K562 (cell line): Measurements from ENCODE around the gene BIN1. TPM values are rescaled to one million over a fixed set of nuclear protein-coding genes. Genes with fewer than 3 reads are reported as not detected.

ENCODE experiments used
- ATAC-seq: fragments of 200-7000 bp; cut with Tn5 transposase; 3 replicates; pipeline ENCODE4 v1.9.1; 2020; ENCODE audit warnings: moderate library complexity
- BruUV-seq: library from RNA; stranded (reverse); fragments of 400-500 nt; replicated peaks from 2 replicates; lab custom pipeline; 2021; lab: Mats Ljungman, UMichigan
- CTCF ChIA-PET: fragments of 300-600 bp; formaldehyde crosslinking; extraction: SDS; loops from one replicate; lab custom pipeline; 2021; ENCODE audit warnings: low intra/inter-chr PET ratio; lab: Yijun Ruan, JAX
- POLR2A ChIA-PET: fragments of 300-600, 350-650 bp; sonication (Branson Sonifier 250); formaldehyde crosslinking; extraction: SDS; loops from one replicate; lab custom pipeline; 2021; ENCODE audit warnings: antibody characterized with exemption, inconsistent platforms; lab: Yijun Ruan, JAX
- DNase-seq, 4 experiments: peaks; one replicate each; pipeline versions ENCODE4 v3.0.0 to v3.0.0-alpha.2; 2011 to 2018; ENCODE audit warnings: low spot score in 3 of 4, mixed read lengths in 3 of 4; ENCODE audit errors: extremely low read depth in 1 of 4
- FAIRE-seq: peaks from 2 replicates; lab custom pipeline; 2011; peaks lifted over from hg19 to GRCh38; lab: Jason Lieb, UNC
- H2AFZ ChIP-seq: 2 replicates; pipeline ENCODE4 v1.6.0; 2011; ENCODE audit warnings: low read depth, low read length, control low read depth, inconsistent platforms
- H3K27ac ChIP-seq: fragments of 200-600 bp; 3 replicates; pipeline ENCODE4 v1.8.0; 2011; ENCODE audit warnings: low read depth, mild to moderate bottlenecking, control low read depth, inconsistent platforms, low read length, moderate library complexity, mixed read lengths; ENCODE audit errors: extremely low read depth
- H3K27me3 ChIP-seq, 2 experiments: fragments of 300-600 bp in 1 of 2; 2 replicates in 1 of 2; 3 replicates in 1 of 2; pipeline versions ENCODE4 v1.6.0 to v1.8.0; 2011; ENCODE audit warnings: inconsistent platforms in 2 of 2, low read length in 2 of 2, mild to moderate bottlenecking in 1 of 2, mixed read lengths in 1 of 2, moderate library complexity in 1 of 2; ENCODE audit not compliant: control insufficient read depth in 2 of 2, insufficient read depth in 2 of 2
- H3K36me3 ChIP-seq: fragments of 300-600 bp; 3 replicates; pipeline ENCODE4 v1.8.0; 2011; ENCODE audit warnings: mild to moderate bottlenecking, low read length, inconsistent platforms; ENCODE audit not compliant: control insufficient read depth, insufficient read depth
- H3K4me1 ChIP-seq, 2 experiments: fragments of 200-600 bp in 1 of 2; replicated peaks in 1 of 2; 2 replicates in 1 of 2; 3 replicates in 1 of 2; pipeline versions ENCODE4 v1.5.1 to v1.8.0; 2011; ENCODE audit warnings: inconsistent platforms in 2 of 2, low read length in 2 of 2, mild to moderate bottlenecking in 1 of 2, mixed read lengths in 1 of 2, moderate library complexity in 1 of 2; ENCODE audit not compliant: control insufficient read depth in 2 of 2, insufficient read depth in 2 of 2
- H3K4me2 ChIP-seq: 2 replicates; pipeline ENCODE4 v1.6.1; 2011; ENCODE audit warnings: low read length, control low read depth, inconsistent platforms, mixed read lengths; ENCODE audit not compliant: insufficient read depth
- H3K4me3 ChIP-seq: fragments of 200-600 bp; sonication (generic), shearing (Covaris generic); 2 replicates; pipeline ENCODE4 v1.5.1; 2016; ENCODE audit warnings: control low read depth, inconsistent platforms
- H3K79me2 ChIP-seq: fragments of 200-600 bp; 3 replicates; pipeline ENCODE4 v1.8.0; 2011; ENCODE audit warnings: low read length, inconsistent platforms; ENCODE audit not compliant: control insufficient read depth, insufficient read depth
- H3K9ac ChIP-seq, 2 experiments: 2 replicates each; pipeline versions ENCODE4 v1.6.0 to v1.6.1; 2011; ENCODE audit warnings: low read depth in 2 of 2, low read length in 2 of 2, control low read depth in 1 of 2, inconsistent platforms in 1 of 2, mild to moderate bottlenecking in 1 of 2, mixed read lengths in 1 of 2; ENCODE audit not compliant: insufficient read depth in 1 of 2
- H3K9me1 ChIP-seq: one replicate; pipeline ENCODE4 v1.6.0; 2011; ENCODE audit warnings: inconsistent platforms, mild to moderate bottlenecking, low read length, moderate library complexity; ENCODE audit not compliant: control insufficient read depth, insufficient read depth
- H3K9me3 ChIP-seq: replicated peaks from 2 replicates; pipeline ENCODE4 v1.5.1; 2011; ENCODE audit warnings: low read depth, low read length, inconsistent platforms; ENCODE audit not compliant: control insufficient read depth, insufficient read depth
- H4K20me1 ChIP-seq: replicated peaks from 2 replicates; pipeline ENCODE4 v1.6.1; 2011; ENCODE audit warnings: low read length, inconsistent platforms, mixed read lengths; ENCODE audit not compliant: control insufficient read depth, insufficient read depth
- FOXP1 ChIP-seq: sonication (generic); formaldehyde crosslinking; IDR thresholded peaks from 2 replicates; pipeline ENCODE4 v1.8.0; 2022; ENCODE audit warnings: mild to moderate bottlenecking, missing genetic modification reagents
- LARP7 ChIP-seq: fragments of 450-650 bp; IDR thresholded peaks from 2 replicates; pipeline ENCODE4 v1.6.1; 2016
- NFE2 ChIP-seq: IDR thresholded peaks from 2 replicates; pipeline ENCODE4 v1.6.1; 2014; ENCODE audit warnings: antibody characterized with exemption, low read depth
- RBM17 ChIP-seq: fragments of 200-400 bp; formaldehyde crosslinking; IDR thresholded peaks from 2 replicates; pipeline ENCODE4 v1.6.1; 2017; ENCODE audit warnings: low read depth, mild to moderate bottlenecking, low read length, borderline replicate concordance
- SAFB ChIP-seq: fragments of 200-400 bp; formaldehyde crosslinking; IDR thresholded peaks from 2 replicates; pipeline ENCODE4 v1.6.1; 2017; ENCODE audit warnings: low read depth, low read length, borderline replicate concordance
- TARDBP ChIP-seq: fragments of 450-650 bp; IDR thresholded peaks from 2 replicates; pipeline ENCODE4 v1.6.1; 2016
- ZNF23 ChIP-seq: fragments of 250-450 bp; sonication (Bioruptor Pico); IDR thresholded peaks from 2 replicates; pipeline ENCODE4 v1.4.0; 2020; ENCODE audit warnings: mild to moderate bottlenecking
- ZNF592 ChIP-seq: fragments of 450-650 bp; IDR thresholded peaks from 2 replicates; pipeline ENCODE4 v1.6.1; 2017; ENCODE audit warnings: antibody characterized with exemption, mild to moderate bottlenecking
- WGBS: fragments of 100-300 bp; shearing (Covaris generic); methylation state at CpG from one replicate; pipeline ENCODE4 v1.1.6; 2016; ENCODE audit warnings: low coverage, mixed read lengths; ENCODE audit not compliant: insufficient coverage; ENCODE audit errors: missing lambda C conversion rate; 5-methylcytosine and 5-hydroxymethylcytosine counted together
- in situ Hi-C: fragments of 300-500 bp; cut with MboI; formaldehyde crosslinking; loops from 4 replicates; pipeline ENCODE4 v1.15.0; 2018; ENCODE audit warnings: inconsistent platforms, mixed read lengths
- intact Hi-C: fragments of 100-400 bp; cut with micrococcal nuclease; formaldehyde crosslinking; loops from 2 replicates; pipeline ENCODE4 v1.14.2; 2022
- polyA plus RNA-seq, 8 experiments: library from polyadenylated mRNA; depleted of rRNA in 4 of 8; stranded (reverse) in 5 of 8; unstranded in 3 of 8; fragments of >200 nt; fragmentation: Nextera tagmentation in 2 of 8; fragmentation: Illumina TruSeq in 1 of 8; extraction: Ambion mirVana in 2 of 8; extraction: Trizol in 1 of 8; gene quantifications; 2 replicates each; pipeline versions ENCODE4 v1.2.1 to v1.2.3, GENCODE V29; 2011 to 2014; ENCODE audit warnings: inconsistent platforms in 1 of 8, missing spikeins in 1 of 8
- total RNA-seq, 7 experiments: library from RNA; depleted of rRNA in 6 of 7; stranded (reverse); fragments of >200 nt in 6 of 7; fragmentation: Illumina TruSeq in 2 of 7; extraction: Trizol in 2 of 7; gene quantifications; 2 replicates each; pipeline versions ENCODE4 v1.2.1 to v1.2.3, GENCODE V29; 2011 to 2021; ENCODE audit warnings: low replicate concordance in 1 of 7
- TF ChIP-seq, protein P1 (sequence below): fragments of 200-800 bp; sonication (Bioruptor generic); IDR thresholded peaks from 2 replicates; pipeline ENCODE4 v1.6.1; 2017; ENCODE audit warnings: missing genetic modification characterization, missing compliant biosample characterization
- TF ChIP-seq, protein P2 (sequence below): fragments of 450-650 bp; IDR thresholded peaks from 2 replicates; pipeline ENCODE4 v1.6.1; 2016; ENCODE audit warnings: missing biosample characterization, missing genetic modification characterization

BIN1 gene
- total and polyA plus RNA-seq, 9 of the 15 experiments (the other 6 are each of a cell fraction or from before 2014, with no cell fraction given): 0.04 to 2.8 (median 0.79) TPM; not detected in 1

GRCh38 chr2:127017548-127017947, 89.4 kb downstream of the BIN1 start:
- Histone ChIP-seq H3K4me3 (no peak overlapping the region), H3K27me3 (peaks cover 5 to 52% of the 10 kb centered on the region in 2 experiments; a peak in 3 of 5 replicates), H3K9ac (no peak overlapping the region)
- ATAC-seq: no peak
- FAIRE-seq: no peak
- TF ChIP-seq SAFB (no peak), NFE2 (no peak), RBM17 (no peak), FOXP1 (CRISPR knock-in tag) (no peak), LARP7 (no peak), ZNF592 (no peak), ZNF23 (CRISPR knock-in tag) (no peak), TARDBP (no peak)
- TF ChIP-seq, protein P1, sequence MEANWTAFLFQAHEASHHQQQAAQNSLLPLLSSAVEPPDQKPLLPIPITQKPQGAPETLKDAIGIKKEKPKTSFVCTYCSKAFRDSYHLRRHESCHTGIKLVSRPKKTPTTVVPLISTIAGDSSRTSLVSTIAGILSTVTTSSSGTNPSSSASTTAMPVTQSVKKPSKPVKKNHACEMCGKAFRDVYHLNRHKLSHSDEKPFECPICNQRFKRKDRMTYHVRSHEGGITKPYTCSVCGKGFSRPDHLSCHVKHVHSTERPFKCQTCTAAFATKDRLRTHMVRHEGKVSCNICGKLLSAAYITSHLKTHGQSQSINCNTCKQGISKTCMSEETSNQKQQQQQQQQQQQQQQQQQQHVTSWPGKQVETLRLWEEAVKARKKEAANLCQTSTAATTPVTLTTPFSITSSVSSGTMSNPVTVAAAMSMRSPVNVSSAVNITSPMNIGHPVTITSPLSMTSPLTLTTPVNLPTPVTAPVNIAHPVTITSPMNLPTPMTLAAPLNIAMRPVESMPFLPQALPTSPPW (CRISPR knock-in tag): no peak
- TF ChIP-seq, protein P2, sequence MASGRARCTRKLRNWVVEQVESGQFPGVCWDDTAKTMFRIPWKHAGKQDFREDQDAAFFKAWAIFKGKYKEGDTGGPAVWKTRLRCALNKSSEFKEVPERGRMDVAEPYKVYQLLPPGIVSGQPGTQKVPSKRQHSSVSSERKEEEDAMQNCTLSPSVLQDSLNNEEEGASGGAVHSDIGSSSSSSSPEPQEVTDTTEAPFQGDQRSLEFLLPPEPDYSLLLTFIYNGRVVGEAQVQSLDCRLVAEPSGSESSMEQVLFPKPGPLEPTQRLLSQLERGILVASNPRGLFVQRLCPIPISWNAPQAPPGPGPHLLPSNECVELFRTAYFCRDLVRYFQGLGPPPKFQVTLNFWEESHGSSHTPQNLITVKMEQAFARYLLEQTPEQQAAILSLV (tag): no peak
- TF ChIP-seq, all 486 proteins: peak for 0
- CTCF ChIA-PET: no interaction called here
- Histone ChIP-seq H3K27ac (no peak overlapping the region), H3K4me2 (no peak overlapping the region), H3K79me2 (no peaks in the 10 kb centered on the region), H3K4me1 (no peaks in the 10 kb centered on the region), H4K20me1 (no peaks in the 10 kb centered on the region), H3K9me1 (no peaks in the 10 kb centered on the region), H3K36me3 (no peaks in the 10 kb centered on the region), H2AFZ (no peak overlapping the region), H3K9me3 (no peaks in the 10 kb centered on the region)
- no TSS peak for BruUV-seq
- POLR2A ChIA-PET: no interaction called here
- intact Hi-C loops (no loop called here), in situ Hi-C loops (no loop called here)
- 2% methylated on average over 5 of the region's 5 CpGs for WGBS
- DNase-seq: no peak
